HG03159 (cell line): ENCODE data around the gene KCNMA1.

Experiments used
- ATAC-seq: cut with Tn5 transposase; IDR thresholded peaks from one replicate; pipeline ENCODE4 v1.9.1; 2021; ENCODE audit warnings: mild to moderate bottlenecking, moderate library complexity; ENCODE audit not compliant: unreplicated experiment

KCNMA1 gene

GRCh38 chr10:77461636-77462296 lies 175.8 kb downstream of the KCNMA1 start:
- no peak for ATAC-seq

GRCh38 chr10:77459905-77460304 lies 177.7 kb downstream of the KCNMA1 start:
- ATAC-seq, result no peak

GRCh38 chr10:77458986-77459590 lies 178.5 kb downstream of the KCNMA1 start:
- ATAC-seq, result no peak

DNA sequence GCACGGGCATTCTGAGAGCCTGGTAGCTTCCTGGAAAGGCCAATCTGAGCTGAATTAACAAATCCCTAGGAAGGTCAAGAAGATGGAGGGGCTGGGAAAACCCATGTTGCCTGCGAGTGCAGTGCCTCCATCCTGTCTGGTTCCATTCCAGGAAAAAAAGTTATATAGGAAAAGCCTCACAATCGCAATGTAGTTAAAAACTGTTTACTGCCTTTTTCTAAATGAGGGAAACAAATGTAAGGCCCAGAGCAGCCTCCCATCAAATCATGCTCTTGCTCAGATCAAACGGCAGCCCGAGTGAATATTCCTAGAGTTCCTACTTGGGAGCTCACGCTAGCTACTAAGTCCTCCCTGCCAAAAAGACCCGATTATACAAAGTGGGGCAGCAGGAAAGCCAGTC lies 179.9 kb downstream of the KCNMA1 start:
- no peak for ATAC-seq

- ATAC-seq, result no peak
These were observed 180.3 kb downstream of the KCNMA1 start for GRCh38 chr10:77457266-77457665.

GRCh38 chr10:77456414-77456813 lies 181.2 kb downstream of the KCNMA1 start:
- ATAC-seq, result no peak

- no peak for ATAC-seq
These were observed 182.0 kb downstream of the KCNMA1 start for GRCh38 chr10:77455561-77455960.

DNA sequence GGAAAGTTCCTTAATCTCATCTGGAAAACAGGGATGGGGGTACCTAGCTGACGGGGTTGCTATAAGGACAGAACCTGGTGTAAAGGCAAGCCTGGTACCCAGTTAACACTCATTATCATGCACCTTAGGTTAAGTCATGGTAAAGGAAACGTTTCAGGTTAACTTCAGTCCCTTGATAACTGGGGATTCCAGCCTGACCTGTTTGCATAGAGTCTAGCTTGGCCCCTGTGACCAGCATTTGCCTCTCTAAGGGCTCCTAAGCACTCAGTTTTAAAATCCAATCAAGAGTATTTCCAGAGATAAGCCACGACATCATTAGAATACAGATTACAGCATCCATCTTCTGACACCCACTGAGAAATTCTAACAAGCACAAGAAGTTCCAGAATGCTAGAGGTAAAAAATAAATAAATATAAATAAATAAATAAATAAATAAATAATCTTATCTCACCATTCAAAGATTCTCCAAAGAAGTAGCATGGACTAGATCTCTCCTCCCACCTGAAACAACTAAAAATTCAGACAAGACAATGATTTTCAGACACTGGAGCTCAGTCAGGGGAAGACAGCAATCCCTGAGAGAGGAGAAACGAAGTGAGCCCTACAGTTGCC lies 184.6 kb downstream of the KCNMA1 start:
- ATAC-seq, result no peak

DNA sequence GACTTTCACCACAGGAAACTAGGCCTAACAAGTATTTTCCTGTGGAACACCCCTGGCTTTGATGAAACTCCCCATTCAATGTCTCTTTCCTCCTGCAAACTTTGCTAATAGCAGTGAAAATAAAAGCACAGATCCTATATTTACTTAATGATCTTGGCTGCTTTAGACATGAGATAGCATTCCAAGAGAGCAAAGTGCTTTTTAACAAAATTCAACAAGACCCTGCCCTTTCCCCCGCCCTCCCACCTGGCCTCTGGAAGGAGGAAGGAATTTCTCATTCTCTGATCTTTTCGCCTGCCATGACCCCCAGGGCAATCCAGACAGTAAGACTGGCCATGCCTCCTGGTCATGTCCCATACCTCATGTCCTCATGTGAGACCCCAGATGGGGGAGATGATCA lies 185.7 kb downstream of the KCNMA1 start:
- no peak for ATAC-seq

- no peak for ATAC-seq
These were observed 189.4 kb downstream of the KCNMA1 start for GRCh38 chr10:77448226-77448625.

DNA sequence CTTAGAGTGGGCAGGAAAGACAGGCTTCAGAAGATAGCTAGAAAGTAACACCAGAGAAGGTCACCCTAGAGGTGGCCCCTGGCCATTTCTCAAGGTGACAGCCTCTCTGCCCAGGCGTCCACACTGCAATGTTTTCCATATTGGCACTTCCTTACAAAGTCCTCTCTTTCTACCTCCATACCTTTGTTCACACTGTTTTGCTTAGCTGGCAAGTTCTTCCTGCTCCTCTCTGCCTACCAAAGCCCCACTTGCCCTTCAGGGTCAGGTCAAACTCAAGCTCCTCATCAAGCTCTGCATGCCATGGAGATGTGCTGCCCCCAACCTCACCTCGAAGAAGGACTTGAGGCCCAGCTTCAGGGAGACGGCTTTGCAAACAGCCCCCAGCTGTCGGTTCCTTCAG lies 190.9 kb downstream of the KCNMA1 start:
- no peak for ATAC-seq

DNA sequence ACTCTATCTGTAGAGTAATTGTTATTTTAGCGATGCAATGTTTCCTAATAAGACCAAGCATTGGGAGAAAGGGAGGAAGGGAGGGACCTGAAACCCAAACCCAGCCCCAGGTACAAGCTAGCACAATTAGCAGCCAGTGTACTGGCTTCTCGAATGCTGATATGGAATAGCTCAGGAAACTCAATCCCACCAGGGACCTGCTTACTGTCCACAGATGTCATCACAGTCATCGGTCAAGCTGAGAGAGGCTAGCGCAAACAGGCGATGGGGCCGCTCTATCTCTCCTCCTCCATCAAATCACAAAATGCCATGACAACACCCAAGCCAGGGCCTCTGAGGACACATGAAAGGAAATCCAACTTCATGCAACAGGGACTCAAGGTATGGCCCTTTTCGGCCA lies 192.1 kb downstream of the KCNMA1 start:
- ATAC-seq, result no peak

DNA sequence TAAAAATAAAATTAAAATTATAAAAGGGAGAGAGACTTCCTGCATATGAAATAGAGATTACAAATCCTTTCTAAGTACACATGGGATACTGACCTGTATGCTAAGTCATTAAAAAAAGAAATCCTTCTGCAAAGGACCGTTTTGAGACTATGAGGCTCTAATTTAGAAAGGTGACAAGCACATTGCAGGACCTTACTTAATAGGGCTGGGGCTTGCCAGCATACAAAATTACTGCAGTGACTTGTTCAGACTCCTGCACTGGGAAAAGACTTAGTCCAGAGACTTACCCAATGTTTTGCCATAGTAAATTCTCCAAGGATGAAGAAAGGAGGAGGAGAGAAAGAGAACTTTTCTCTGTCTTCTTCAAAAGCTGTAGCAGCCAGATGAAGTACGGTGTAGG lies 193.6 kb downstream of the KCNMA1 start:
- no peak for ATAC-seq

DNA sequence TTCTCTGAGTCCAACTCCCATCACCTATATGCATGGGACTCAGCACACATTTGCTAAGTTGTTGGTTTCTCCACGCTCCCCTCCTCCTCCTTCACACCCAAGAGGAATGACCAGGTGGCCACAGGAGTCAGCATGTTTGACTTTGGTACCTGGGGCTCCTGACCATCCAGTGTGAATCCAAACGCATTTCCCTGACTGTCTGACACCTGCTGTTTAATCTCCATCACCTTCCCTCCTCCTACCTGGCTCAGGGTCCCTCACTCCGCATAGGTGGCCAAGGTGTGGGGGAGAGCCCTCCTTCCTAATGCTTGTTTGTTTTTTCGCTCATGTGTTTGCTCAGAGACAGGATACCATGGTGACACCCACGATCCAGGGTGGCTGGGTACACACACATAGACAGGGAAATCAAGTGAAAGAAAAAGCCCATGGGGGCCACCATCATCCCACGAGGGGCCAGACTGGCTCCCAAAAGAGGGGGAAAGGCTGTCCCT lies 194.9 kb downstream of the KCNMA1 start:
- ATAC-seq, result no peak

- ATAC-seq, result no peak
These were observed 196.0 kb downstream of the KCNMA1 start for GRCh38 chr10:77441353-77442166.

DNA sequence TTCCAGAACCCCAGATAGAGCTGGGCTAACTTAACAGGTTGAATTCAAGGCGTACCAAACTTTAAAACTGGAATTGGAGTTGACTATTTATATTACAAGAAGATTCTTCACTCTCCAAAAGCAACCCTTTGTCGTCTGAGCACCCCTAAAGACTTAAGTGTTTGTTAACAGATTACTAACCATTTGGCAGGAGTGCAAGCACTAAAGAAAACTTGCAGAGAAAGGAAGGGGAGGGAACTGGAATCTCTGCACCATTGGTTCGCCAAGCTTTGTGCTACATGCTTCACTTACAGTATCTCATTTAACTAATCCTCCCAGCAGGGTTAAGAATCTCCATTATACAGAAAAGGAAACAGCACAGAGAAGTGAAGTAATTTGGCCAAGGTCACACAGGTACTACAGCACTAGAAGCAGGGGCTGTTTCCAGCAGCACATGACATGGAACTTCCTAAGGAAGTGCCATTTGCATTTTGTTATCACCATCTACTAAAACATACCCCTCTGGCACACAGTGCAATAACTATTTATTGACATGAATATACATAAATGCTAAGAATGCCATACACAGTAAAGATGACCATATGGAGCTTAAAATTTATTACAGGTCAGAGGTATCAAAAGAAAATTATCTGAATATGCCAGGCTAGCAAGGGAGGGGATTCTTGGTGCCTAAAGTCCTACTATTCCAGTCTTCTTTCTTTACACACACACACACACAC lies 201.2 kb downstream of the KCNMA1 start:
- ATAC-seq, result no peak

- ATAC-seq, result no peak
These were observed 204.1 kb downstream of the KCNMA1 start for GRCh38 chr10:77433546-77433945.

DNA sequence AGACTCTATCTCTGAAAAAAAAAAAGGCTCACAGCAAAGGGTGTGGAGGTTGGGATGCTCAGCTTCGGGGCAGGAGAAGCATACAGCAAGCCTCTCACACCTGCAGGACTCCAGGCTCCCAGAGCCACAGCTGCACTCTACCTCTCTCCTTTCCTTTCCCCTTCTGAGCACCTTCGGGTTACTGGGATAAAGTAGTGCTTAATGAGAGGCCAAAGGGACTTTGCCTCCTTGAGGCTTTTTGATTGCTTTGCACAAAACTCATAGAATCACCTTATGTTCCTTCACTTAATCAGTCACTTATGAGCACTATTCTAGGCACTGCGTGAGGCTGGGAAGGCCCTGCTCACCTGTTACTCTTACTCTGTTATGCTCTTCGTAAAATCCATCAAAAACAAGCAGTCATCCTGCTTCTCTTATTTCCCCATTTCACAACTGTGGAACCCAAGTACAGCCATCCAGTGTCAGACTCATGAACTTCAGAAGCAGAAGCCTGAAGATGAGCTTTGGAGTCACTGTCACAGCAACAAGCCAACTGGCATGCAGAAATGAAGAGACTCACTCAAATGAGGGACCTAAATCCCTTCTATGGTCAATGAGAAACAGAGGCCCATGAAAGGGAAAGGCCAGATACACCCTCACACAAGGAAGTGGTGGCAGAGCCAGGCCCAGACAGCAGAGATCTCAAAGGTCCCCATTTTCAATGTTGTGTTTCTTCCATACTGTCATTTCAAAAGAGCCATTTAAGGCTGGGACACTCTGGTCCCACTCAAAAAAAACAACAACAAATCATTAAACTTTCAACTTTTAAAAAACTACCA lies 205.4 kb downstream of the KCNMA1 start:
- no peak for ATAC-seq

DNA sequence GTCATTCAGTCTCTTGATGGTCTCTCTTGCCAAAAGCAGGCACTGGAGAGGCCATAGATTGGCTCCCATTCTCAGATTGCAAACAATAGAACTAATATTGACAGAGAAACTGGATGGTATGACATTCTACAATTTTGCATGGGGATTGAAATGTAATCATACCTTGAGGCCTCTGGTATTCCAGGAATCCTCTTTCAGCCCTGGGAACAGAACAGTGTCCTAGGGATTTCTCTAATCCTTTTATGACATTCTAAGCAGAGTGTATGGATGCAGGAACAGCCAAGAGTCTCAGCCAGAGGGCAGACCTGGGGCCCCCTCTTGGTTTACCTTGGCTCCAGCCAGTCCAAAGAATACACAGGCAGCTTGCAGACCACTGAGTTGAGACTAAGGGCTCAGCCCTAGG lies 206.4 kb downstream of the KCNMA1 start:
- ATAC-seq, result no peak

- no peak for ATAC-seq
These were observed 207.1 kb downstream of the KCNMA1 start for GRCh38 chr10:77430530-77430929.
